Loucy (cell line): ENCODE results near the gene KLK10.

Experiments
- CTCF ChIP-seq: fragments of 200-600 bp; sonication (generic); conservative IDR thresholded peaks from 2 replicates; pipeline ENCODE4 v1.5.1; 2014; ENCODE audit warnings: mild to moderate bottlenecking, antibody characterized with exemption, low read length
- EZH2phosphoT487 ChIP-seq: fragments of 200-600 bp; IDR thresholded peaks from 2 replicates; pipeline ENCODE4 v1.6.1; 2018; ENCODE audit warnings: antibody characterized with exemption, mild to moderate bottlenecking, moderate library complexity, borderline replicate concordance

- TF ChIP-seq CTCF (no peak), EZH2phosphoT487 (no peak)
These were observed 19.1 kb downstream of the KLK10 start for GRCh38 chr19:51000426-51000825.
